Measurements from ENCODE around the gene RPGRIP1L. TPM values are rescaled to one million over a fixed set of nuclear protein-coding genes. Genes with fewer than 3 reads are reported as not detected.

The RPGRIP1L gene
- total and polyA plus RNA-seq, 9 of the 15 experiments (the other 6 are each of a cell fraction or from before 2014, with no cell fraction given), result 3.2 to 7.7 (median 5.8) TPM

GRCh38 chr16:53642094-53642493 lies 61.6 kb downstream of the RPGRIP1L start (continued):
- TF ChIP-seq, protein P1, sequence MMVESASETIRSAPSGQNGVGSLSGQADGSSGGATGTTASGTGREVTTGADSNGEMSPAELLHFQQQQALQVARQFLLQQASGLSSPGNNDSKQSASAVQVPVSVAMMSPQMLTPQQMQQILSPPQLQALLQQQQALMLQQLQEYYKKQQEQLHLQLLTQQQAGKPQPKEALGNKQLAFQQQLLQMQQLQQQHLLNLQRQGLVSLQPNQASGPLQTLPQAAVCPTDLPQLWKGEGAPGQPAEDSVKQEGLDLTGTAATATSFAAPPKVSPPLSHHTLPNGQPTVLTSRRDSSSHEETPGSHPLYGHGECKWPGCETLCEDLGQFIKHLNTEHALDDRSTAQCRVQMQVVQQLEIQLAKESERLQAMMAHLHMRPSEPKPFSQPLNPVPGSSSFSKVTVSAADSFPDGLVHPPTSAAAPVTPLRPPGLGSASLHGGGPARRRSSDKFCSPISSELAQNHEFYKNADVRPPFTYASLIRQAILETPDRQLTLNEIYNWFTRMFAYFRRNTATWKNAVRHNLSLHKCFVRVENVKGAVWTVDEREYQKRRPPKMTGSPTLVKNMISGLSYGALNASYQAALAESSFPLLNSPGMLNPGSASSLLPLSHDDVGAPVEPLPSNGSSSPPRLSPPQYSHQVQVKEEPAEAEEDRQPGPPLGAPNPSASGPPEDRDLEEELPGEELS (CRISPR knock-in tag; IDR thresholded peaks at IDR 0.05; ENCODE audit: borderline replicate concordance), result no peak

DNA sequence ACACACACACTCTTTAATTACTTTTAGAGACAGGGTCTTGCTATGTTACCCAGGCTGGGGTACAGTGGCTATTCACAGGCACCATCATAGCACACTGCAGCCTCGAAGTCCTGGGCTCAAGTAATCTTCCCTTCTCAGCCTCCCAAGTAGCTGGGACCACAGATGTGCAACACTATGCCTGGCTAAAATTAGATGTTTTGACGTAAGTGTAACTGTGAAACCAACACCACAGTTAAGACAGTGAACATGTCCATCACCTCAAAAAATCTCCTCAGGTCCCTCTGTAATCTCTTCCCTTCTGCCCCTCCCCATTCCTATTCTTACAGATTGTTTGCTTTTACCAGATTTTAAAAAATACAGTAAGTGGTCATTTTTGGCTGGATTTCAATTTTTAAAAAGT lies 66.7 kb downstream of the RPGRIP1L start:
- intact Hi-C loops (cut with micrococcal nuclease) (no loop called here), in situ Hi-C loops (cut with MboI) (no loop called here)
- H3K9me1 ChIP-seq (ENCODE audit: control insufficient read depth, insufficient read depth, low read length), result no peaks in the 10 kb centered on the region
- H3K9me3 ChIP-seq (replicated peaks; ENCODE audit: control insufficient read depth, insufficient read depth, low read depth, low read length), result no peaks in the 10 kb centered on the region
- no peaks in the 10 kb centered on the region for H3K27me3 ChIP-seq (ENCODE audit: control insufficient read depth in 2 of 2, insufficient read depth in 2 of 2, low read length in 2 of 2)
- ChIA-PET POLR2A (no interaction called here), CTCF (ENCODE audit: low intra/inter-chr PET ratio) (no interaction called here)
- H3K36me3 ChIP-seq (ENCODE audit: control insufficient read depth, insufficient read depth, low read length), result no peaks in the 10 kb centered on the region
- ATAC-seq (no peak), DNase-seq (ENCODE audit: extremely low read depth in 1 of 4, low spot score in 3 of 4) (no peak), FAIRE-seq (no peak)
- no peak overlapping the region for H2AFZ ChIP-seq (ENCODE audit: low read depth, low read length)
- no peaks in the 10 kb centered on the region for H3K79me2 ChIP-seq (ENCODE audit: control insufficient read depth, insufficient read depth, low read length)
- H3K27ac ChIP-seq (ENCODE audit: extremely low read depth, low read depth, low read length), result no peak overlapping the region
- 42% methylated on average over 2 of the region's 2 CpGs for WGBS (ENCODE audit: insufficient coverage, low coverage, missing lambda C conversion rate)
- no TSS peak for BruUV-seq (replicated peaks)
- H4K20me1 ChIP-seq (replicated peaks; ENCODE audit: control insufficient read depth, insufficient read depth, low read length), result no peaks in the 10 kb centered on the region
- no peaks in the 10 kb centered on the region for H3K4me1 ChIP-seq (replicated peaks in 1 of 2; ENCODE audit: control insufficient read depth in 2 of 2, insufficient read depth in 2 of 2, low read length in 2 of 2)
- H3K9ac ChIP-seq (ENCODE audit: insufficient read depth in 1 of 2, low read depth in 2 of 2, low read length in 2 of 2), result no peak overlapping the region
- H3K4me2 ChIP-seq (ENCODE audit: insufficient read depth, low read length), result no peak overlapping the region
- no peak overlapping the region for H3K4me3 ChIP-seq
- TF ChIP-seq THAP12 (CRISPR knock-in tag; IDR thresholded peaks at IDR 0.05), result no peak
- no peak for TF ChIP-seq RBM39 (optimal IDR thresholded peaks at IDR 0.05; ENCODE audit: low read depth, low read length)
- TF ChIP-seq FOXA1 (IDR thresholded peaks at IDR 0.05; ENCODE audit: borderline replicate concordance), result no peak
- no peak for TF ChIP-seq POLR2AphosphoS2 (IDR thresholded peaks at IDR 0.05; ENCODE audit: low read length)
- TF ChIP-seq RUNX1 (IDR thresholded peaks at IDR 0.05; ENCODE audit: low read depth), result no peak
- no peak for TF ChIP-seq FOXK1 (CRISPR knock-in tag; IDR thresholded peaks at IDR 0.05; ENCODE audit: borderline replicate concordance)
- TF ChIP-seq RERE (CRISPR knock-in tag; IDR thresholded peaks at IDR 0.05; ENCODE audit: borderline replicate concordance), result no peak
- TF ChIP-seq, protein P2, sequence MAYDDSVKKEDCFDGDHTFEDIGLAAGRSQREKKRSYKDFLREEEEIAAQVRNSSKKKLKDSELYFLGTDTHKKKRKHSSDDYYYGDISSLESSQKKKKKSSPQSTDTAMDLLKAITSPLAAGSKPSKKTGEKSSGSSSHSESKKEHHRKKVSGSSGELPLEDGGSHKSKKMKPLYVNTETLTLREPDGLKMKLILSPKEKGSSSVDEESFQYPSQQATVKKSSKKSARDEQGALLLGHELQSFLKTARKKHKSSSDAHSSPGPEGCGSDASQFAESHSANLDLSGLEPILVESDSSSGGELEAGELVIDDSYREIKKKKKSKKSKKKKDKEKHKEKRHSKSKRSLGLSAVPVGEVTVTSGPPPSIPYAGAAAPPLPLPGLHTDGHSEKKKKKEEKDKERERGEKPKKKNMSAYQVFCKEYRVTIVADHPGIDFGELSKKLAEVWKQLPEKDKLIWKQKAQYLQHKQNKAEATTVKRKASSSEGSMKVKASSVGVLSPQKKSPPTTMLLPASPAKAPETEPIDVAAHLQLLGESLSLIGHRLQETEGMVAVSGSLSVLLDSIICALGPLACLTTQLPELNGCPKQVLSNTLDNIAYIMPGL (CRISPR knock-in tag; IDR thresholded peaks at IDR 0.05), result no peak
